ENCODE measurements around the gene SLC22A5.

The SLC22A5 gene

DNA sequence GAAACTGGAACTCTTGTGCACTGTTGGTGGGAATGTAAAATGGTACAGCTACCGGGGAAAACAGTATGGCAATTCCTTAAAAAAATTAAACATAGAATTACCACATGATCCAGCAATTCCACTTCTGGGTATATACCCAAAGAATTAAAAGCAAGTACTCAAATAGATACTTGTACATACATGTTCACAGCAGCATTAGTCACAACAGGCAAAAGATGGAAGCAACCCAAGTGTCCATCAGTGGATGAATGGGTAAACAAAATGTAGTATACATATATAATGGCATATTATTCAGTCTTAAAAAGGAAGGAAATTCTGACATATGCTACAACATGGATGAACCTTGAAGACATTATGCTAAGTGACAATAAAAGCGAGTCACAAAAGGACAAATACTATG is 7.4 kb upstream of the SLC22A5 start:
- TF ChIP-seq, protein P1, sequence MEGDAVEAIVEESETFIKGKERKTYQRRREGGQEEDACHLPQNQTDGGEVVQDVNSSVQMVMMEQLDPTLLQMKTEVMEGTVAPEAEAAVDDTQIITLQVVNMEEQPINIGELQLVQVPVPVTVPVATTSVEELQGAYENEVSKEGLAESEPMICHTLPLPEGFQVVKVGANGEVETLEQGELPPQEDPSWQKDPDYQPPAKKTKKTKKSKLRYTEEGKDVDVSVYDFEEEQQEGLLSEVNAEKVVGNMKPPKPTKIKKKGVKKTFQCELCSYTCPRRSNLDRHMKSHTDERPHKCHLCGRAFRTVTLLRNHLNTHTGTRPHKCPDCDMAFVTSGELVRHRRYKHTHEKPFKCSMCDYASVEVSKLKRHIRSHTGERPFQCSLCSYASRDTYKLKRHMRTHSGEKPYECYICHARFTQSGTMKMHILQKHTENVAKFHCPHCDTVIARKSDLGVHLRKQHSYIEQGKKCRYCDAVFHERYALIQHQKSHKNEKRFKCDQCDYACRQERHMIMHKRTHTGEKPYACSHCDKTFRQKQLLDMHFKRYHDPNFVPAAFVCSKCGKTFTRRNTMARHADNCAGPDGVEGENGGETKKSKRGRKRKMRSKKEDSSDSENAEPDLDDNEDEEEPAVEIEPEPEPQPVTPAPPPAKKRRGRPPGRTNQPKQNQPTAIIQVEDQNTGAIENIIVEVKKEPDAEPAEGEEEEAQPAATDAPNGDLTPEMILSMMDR (conservative IDR thresholded peaks at IDR 0.05; ENCODE audit: low read depth, low read length) = no peak
- no peaks in the 10 kb centered on the region for H3K4me1 ChIP-seq (ENCODE audit: low read depth, poor library complexity, severe bottlenecking)
- no peaks in the 10 kb centered on the region for H3K79me2 ChIP-seq (ENCODE audit: insufficient read depth, low read depth)
- H3K27me3 ChIP-seq (ENCODE audit: insufficient read depth, low read depth) = no peaks in the 10 kb centered on the region
- no peak overlapping the region for H2AFZ ChIP-seq (ENCODE audit: low read depth)
- no peaks in the 10 kb centered on the region for H4K20me1 ChIP-seq (ENCODE audit: insufficient read depth)
- H3K4me3 ChIP-seq (IDR thresholded peaks at IDR 0.05; ENCODE audit: insufficient read depth, low read depth, low read length) = no peak overlapping the region
- no peak overlapping the region for H3K4me2 ChIP-seq
- no peaks in the 10 kb centered on the region for H3K36me3 ChIP-seq (ENCODE audit: insufficient read depth)
- H3K9ac ChIP-seq = no peak overlapping the region
- H3K27ac ChIP-seq = no peak overlapping the region

DNA sequence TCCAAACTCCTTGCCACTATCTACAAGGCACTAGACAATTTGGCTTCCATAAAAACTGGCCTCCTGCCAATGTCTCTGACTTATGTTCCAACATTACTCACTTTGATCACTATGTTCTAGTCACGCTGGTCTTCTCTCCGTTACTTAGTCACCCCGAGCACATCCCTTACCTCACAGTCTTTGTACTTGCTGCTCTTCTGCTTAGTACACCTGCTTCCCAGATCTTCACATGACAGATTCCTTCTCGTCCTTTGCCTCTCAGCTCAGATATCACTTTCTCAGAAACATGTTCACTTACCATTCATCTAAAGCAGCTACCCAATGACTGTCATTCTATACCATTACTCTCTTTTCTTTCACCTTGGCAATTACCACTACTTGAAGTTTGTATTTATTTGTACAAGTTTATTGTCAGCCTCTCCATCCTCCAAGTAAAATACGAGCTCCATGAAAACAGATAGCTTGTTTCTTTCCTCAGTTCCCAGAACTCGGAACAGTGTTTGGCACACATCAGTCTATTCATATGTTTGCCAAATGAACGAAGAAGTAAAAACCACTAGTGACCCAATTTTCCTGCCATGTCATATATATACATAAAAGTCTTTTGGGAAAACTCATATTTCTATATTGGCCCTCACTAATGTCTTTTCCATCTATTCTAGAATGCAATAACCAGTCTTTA is 5.9 kb upstream of the SLC22A5 start:
- TF ChIP-seq, protein P1 (conservative IDR thresholded peaks at IDR 0.05; ENCODE audit: low read depth, low read length) = no peak
- Histone ChIP-seq H3K27me3 (ENCODE audit: insufficient read depth, low read depth) (no peaks in the 10 kb centered on the region), H3K4me1 (ENCODE audit: low read depth, poor library complexity, severe bottlenecking) (peaks cover under 1% of the 10 kb centered on the region), H3K79me2 (ENCODE audit: insufficient read depth, low read depth) (no peaks in the 10 kb centered on the region), H4K20me1 (ENCODE audit: insufficient read depth) (no peaks in the 10 kb centered on the region), H3K4me3 (IDR thresholded peaks at IDR 0.05; ENCODE audit: insufficient read depth, low read depth, low read length) (no peak overlapping the region), H2AFZ (ENCODE audit: low read depth) (no peak overlapping the region), H3K4me2 (no peak overlapping the region), H3K27ac (no peak overlapping the region), H3K36me3 (ENCODE audit: insufficient read depth) (no peaks in the 10 kb centered on the region), H3K9ac (no peak overlapping the region)

- Histone ChIP-seq H4K20me1 (ENCODE audit: insufficient read depth) (no peaks in the 10 kb centered on the region), H3K27ac (no peak overlapping the region), H3K36me3 (ENCODE audit: insufficient read depth) (no peaks in the 10 kb centered on the region), H3K27me3 (ENCODE audit: insufficient read depth, low read depth) (no peaks in the 10 kb centered on the region), H3K4me2 (no peak overlapping the region), H2AFZ (ENCODE audit: low read depth) (no peak overlapping the region), H3K4me1 (ENCODE audit: low read depth, poor library complexity, severe bottlenecking) (peaks cover 8% of the 10 kb centered on the region), H3K79me2 (ENCODE audit: insufficient read depth, low read depth) (no peaks in the 10 kb centered on the region), H3K9ac (no peak overlapping the region), H3K4me3 (IDR thresholded peaks at IDR 0.05; ENCODE audit: insufficient read depth, low read depth, low read length) (no peak overlapping the region)
- TF ChIP-seq, protein P1 (conservative IDR thresholded peaks at IDR 0.05; ENCODE audit: low read depth, low read length) = no peak
Measured at GRCh38 chr5:132364319-132364718, 5.2 kb upstream of the SLC22A5 start.

- H2AFZ ChIP-seq (ENCODE audit: low read depth) = no peak overlapping the region
- H3K4me3 ChIP-seq (IDR thresholded peaks at IDR 0.05; ENCODE audit: insufficient read depth, low read depth, low read length) = no peak overlapping the region
- H3K9ac ChIP-seq = no peak overlapping the region
- H3K27me3 ChIP-seq (ENCODE audit: insufficient read depth, low read depth) = no peaks in the 10 kb centered on the region
- peaks cover 8% of the 10 kb centered on the region for H3K4me1 ChIP-seq (ENCODE audit: low read depth, poor library complexity, severe bottlenecking)
- no peak overlapping the region for H3K27ac ChIP-seq
- no peak overlapping the region for H3K4me2 ChIP-seq
- TF ChIP-seq, protein P1 (conservative IDR thresholded peaks at IDR 0.05; ENCODE audit: low read depth, low read length) = no peak
- no peaks in the 10 kb centered on the region for H3K79me2 ChIP-seq (ENCODE audit: insufficient read depth, low read depth)
- no peaks in the 10 kb centered on the region for H4K20me1 ChIP-seq (ENCODE audit: insufficient read depth)
- H3K36me3 ChIP-seq (ENCODE audit: insufficient read depth) = no peaks in the 10 kb centered on the region
Measured at GRCh38 chr5:132365213-132365612, 4.3 kb upstream of the SLC22A5 start.

Measured in KMS-11 (cell line).